AG10803 (cell line): ENCODE measurements around the gene CLRN3.

ENCODE experiments used
- DNase-seq: peaks from one replicate; pipeline ENCODE4 v3.0.0; 2010; ENCODE audit warnings: low read depth
- H3K4me3 ChIP-seq: 2 replicates; pipeline ENCODE4 v1.5.1; 2011; ENCODE audit warnings: mild to moderate bottlenecking, low read length, control low read depth
- CTCF ChIP-seq: conservative IDR thresholded peaks from 2 replicates; pipeline ENCODE4 v1.5.1; 2011; ENCODE audit warnings: mild to moderate bottlenecking, low read length, control low read depth, inconsistent platforms

CLRN3 gene

GRCh38 chr10:127892743-127893142 lies at the start of gene CLRN3:
TSS of gene CLRN3 (minus strand) at chr10:127892941. CDS start at chr10:127892784, 157 bp downstream.
- no peak for DNase-seq
- no peak for TF ChIP-seq CTCF

DNA sequence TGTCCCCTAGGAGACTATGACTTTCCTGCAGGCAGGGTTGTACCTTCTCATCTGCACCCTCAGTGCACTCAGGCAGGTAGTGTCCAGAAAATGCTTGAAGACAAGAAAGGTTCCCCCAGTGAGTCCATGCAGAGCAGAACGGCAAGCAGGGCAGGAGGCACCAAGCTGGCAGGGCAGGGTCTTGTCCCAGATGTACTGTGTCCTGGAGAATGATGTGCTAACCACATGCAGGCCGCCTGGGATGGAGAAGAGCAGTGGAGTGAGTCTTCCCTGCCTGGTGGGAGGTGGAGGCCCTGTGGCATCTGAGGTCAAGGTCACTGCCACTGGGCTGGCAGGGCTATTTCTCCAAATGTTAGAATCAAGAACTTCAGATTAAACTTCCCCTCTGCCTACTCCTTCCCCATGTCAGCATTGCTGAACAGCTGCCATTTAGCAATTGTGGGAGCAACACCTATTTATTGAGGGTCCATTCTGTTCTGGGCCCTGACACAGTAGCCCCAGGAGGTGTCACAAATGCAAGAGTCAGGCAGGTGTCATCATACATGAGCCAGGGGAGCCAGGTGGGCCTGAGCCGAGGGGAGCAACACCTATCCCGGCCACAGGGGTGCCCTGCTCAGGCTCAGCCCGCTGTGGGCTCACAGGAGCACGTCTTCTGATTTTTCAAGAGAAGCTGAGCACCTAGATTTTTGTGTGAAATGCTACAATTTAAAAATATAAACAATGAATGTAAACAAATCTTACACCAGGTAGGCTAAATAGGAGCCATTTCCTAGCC lies 48.3 kb upstream of the CLRN3 start:
- H3K4me3 ChIP-seq: no peak overlapping the region
- DNase-seq: no peak
- TF ChIP-seq CTCF: no peak

More at GRCh38 chr10:127892743-127893142, at the start of gene CLRN3:
- no peak within 1 kb of the TSS for H3K4me3 ChIP-seq

GRCh38 chr10:127939786-127940330 lies 47.1 kb upstream of the CLRN3 start:
- no peak for DNase-seq
- no peak for TF ChIP-seq CTCF
- no peak overlapping the region for H3K4me3 ChIP-seq

GRCh38 chr10:127937915-127938463 lies 45.2 kb upstream of the CLRN3 start:
- DNase-seq: no peak
- H3K4me3 ChIP-seq: no peak overlapping the region
- TF ChIP-seq CTCF: no peak

GRCh38 chr10:127937069-127937468 lies 44.3 kb upstream of the CLRN3 start:
- no peak overlapping the region for H3K4me3 ChIP-seq
- DNase-seq: no peak
- TF ChIP-seq CTCF: no peak

DNA sequence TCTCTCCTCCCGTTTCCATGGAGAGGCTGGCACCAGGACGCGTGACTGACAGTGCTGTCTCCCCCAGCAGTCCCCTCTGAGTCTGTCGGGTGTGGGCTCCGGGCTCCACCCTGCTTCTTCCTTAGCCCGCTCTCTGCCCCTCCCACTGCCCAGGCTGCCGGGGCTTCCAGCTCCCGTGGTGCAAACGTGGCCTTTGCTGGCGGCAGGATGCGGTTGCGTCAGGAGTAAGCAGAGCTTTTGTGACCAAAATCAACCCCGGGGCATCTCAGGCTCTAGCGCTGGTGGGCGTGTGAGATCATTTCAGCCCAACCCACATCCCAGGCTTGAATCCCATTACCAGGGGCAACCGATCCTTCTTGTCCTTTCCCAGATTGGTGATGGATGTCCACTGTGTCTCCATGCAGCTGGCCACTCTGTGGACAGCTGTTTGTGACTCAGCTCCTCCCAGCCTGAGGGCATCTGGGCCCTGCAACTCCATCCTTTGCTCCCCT lies 42.4 kb upstream of the CLRN3 start:
- H3K4me3 ChIP-seq: no peak overlapping the region
- peak; percentile 9 for DNase-seq
- no peak for TF ChIP-seq CTCF
